Testis (tissue), 2 donors: ENCODE results near the gene COL25A1.

Experiments used
- POLR2A ChIP-seq: fragments of 450-650 bp; IDR thresholded peaks from one replicate; pipeline ENCODE4 v1.6.1; 2017; ENCODE audit warnings: antibody characterized with exemption, mild to moderate bottlenecking, moderate library complexity
- TF ChIP-seq, protein P1 (sequence below), 3 experiments: fragments of 450-650 bp in 2 of 3; fragments of 200-600 bp in 1 of 3; sonication (generic) in 1 of 3; IDR thresholded peaks; one replicate each; pipeline ENCODE4 v1.5.1; 2016 to 2019; ENCODE audit warnings: antibody characterized with exemption in 3 of 3, mild to moderate bottlenecking in 2 of 3, moderate library complexity in 1 of 3

DNA sequence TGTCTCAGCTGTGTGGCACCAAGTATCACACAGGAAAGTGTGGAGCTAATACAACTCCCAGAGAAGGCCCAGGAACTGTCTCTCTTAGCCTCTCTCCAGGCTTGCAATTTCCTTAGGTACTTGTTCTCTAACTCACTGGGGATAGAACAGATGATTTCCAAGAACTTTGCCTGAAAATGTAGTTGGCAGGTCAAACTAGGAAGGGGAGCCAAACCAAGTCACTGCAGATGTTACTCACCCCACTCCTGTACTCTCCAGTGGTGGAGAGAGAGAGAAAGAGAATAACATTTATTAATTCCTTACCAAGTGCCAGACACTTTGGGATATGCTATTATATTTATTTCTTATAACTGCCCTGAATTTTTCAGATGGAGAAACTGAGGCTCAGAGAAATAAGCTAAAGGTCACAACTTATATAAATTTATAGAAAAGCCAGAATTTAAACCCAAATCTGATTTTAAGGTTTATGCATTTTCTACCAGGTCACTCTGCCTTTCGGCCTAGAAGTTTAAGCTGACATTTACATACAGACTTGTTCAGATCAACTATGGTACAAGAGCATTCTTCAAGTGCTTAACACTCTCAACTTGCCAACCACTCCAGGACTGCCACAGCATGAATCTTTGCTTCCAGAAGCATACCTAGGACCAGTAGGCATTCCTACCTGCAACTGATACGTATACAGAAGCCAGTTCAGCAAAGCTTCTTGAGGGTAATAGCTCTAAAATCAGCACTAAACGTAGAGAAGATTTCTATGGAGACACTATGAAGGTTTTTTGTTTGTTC is 291.0 kb downstream of the COL25A1 start:
- TF ChIP-seq, protein P1, sequence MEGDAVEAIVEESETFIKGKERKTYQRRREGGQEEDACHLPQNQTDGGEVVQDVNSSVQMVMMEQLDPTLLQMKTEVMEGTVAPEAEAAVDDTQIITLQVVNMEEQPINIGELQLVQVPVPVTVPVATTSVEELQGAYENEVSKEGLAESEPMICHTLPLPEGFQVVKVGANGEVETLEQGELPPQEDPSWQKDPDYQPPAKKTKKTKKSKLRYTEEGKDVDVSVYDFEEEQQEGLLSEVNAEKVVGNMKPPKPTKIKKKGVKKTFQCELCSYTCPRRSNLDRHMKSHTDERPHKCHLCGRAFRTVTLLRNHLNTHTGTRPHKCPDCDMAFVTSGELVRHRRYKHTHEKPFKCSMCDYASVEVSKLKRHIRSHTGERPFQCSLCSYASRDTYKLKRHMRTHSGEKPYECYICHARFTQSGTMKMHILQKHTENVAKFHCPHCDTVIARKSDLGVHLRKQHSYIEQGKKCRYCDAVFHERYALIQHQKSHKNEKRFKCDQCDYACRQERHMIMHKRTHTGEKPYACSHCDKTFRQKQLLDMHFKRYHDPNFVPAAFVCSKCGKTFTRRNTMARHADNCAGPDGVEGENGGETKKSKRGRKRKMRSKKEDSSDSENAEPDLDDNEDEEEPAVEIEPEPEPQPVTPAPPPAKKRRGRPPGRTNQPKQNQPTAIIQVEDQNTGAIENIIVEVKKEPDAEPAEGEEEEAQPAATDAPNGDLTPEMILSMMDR (IDR thresholded peaks at IDR 0.05): no peak
- TF ChIP-seq POLR2A: no peak
